GM20431 (cell line): Measurements from ENCODE around the gene EVX2.

Experiments used
- in situ Hi-C: fragments of 300-500 bp; cut with MseI, MboI; formaldehyde crosslinking; loops from one replicate; pipeline ENCODE4 v1.15.0; 2020; ENCODE audit warnings: low sequenced_read_pairs; ENCODE audit not compliant: unreplicated experiment

Gene EVX2

GRCh38 chr2:176123411-176124109, 39.8 kb upstream of the EVX2 start:
- in situ Hi-C loops = loop anchor here (10.0 kb wide), 1 partner anchor 521 kb away; no protein-coding TSS in a partner anchor

GRCh38 chr2:176122683-176123410, 39.1 kb upstream of the EVX2 start, which contains the start of gene HOXD9:
Gene HOXD9 (plus strand): TSS chr2:176122719. CDS start chr2:176122769, 50 bp downstream.
- in situ Hi-C loops = loop anchor here (10.0 kb wide), 1 partner anchor 522 kb away; no protein-coding TSS in a partner anchor

DNA sequence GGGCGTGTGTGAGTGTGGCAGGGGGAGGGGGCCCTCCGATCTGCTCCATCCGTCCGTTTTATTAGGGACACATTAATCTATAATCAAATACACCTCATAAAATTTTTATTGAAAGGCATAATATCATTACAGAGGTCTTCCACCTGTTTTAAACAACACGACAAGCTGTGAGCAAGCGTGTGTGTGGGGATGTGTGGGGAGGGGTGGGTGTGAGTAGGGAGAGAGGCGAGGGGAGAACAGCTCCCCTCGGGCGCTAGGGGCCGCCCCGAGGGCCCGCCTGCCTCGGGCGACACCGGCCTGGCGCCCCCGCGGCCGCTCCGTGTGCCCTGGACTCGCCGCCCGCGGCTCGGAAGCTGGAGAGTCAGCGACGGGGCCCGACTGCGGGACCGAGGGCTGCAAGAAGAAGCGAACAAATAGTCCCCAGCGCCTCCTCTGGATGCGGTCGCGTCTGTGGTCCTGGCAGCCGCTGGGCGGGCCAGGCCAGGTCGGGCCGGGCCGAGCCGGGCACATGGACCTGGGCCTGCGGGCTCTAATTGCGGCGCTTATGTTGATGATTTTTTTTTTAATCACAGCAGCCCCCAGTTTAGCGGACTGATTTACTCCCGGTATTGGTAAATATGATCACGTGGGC, 38.4 kb upstream of the EVX2 start:
- in situ Hi-C loops = loop anchor here (10.0 kb wide), 1 partner anchor 523 kb away; no protein-coding TSS in a partner anchor

GRCh38 chr2:176121190-176122051, 37.7 kb upstream of the EVX2 start:
- in situ Hi-C loops = loop anchor here (10.0 kb wide), 1 partner anchor 523 kb away; no protein-coding TSS in a partner anchor

DNA sequence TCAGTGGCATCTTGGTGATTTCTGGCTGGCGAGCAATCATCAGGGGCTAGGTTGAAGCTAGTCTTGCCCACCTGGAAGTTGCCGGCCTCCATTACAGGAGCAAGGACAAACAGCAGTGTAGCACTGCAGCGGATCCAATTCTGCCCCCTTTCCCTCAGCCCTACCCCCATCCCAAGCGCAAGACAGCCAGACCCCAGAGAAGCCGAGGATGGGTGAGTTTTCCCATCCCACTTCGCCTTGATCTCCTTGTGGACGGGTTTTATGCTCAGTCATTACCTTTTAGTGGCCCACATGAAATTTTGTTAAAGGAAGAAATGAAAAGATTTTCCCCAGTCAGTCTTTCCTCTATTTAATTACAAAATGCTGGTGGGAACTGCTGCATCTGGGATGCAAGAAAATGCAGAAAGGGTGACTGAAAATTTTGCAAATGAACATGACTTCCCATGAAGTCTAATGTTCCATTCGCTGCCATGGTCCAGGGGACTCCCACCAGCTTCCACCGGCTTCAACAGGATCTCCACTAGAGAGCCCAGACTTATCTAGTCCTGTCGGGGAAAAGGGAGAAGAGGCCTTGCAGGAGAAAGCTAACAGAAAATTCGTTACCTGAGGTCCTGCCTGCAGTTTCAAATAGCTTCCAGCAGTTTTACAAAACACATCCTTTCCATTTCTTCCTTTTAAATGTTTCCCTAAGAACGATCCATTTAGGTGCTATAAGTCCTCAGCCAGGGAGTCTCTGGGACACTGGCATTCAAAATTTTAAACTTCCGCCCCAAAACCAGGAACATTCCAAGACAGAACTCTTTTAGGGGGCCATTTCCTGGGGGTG, 36.8 kb upstream of the EVX2 start:
- in situ Hi-C loops = loop anchor here (10.0 kb wide), 1 partner anchor 524 kb away; no protein-coding TSS in a partner anchor

GRCh38 chr2:176118601-176119339, 35.0 kb upstream of the EVX2 start:
- in situ Hi-C loops = no loop called here

GRCh38 chr2:176117823-176118371, 34.1 kb upstream of the EVX2 start:
- in situ Hi-C loops = no loop called here

DNA sequence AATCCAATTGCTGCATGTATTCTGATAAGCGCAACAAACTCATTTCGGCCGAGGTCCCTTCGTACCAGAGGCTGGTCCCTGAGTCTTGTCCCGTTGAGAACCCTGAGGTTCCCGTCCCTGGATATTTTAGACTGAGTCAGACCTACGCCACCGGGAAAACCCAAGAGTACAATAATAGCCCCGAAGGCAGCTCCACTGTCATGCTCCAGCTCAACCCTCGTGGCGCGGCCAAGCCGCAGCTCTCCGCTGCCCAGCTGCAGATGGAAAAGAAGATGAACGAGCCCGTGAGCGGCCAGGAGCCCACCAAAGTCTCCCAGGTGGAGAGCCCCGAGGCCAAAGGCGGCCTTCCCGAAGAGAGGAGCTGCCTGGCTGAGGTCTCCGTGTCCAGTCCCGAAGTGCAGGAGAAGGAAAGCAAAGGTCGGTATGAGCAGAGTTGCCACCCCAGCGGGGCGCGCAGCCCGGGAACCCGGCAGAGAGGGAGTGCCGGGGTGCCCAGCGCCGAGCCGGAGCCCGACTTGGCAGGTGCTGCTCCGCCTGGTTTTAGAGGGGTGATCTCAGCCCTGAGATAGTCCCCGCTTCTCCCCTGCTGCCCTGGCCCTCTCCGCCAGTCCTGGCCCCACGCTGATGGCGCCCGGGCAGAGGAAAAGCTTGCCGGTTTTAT, 33.5 kb upstream of the EVX2 start:
- in situ Hi-C loops = no loop called here

- in situ Hi-C loops = no loop called here
These were observed 32.4 kb upstream of the EVX2 start, which contains the start of gene HOXD10 for GRCh38 chr2:176115883-176116813. Gene HOXD10 (plus strand): TSS chr2:176116778. CDS start chr2:176116834, 56 bp downstream.

DNA sequence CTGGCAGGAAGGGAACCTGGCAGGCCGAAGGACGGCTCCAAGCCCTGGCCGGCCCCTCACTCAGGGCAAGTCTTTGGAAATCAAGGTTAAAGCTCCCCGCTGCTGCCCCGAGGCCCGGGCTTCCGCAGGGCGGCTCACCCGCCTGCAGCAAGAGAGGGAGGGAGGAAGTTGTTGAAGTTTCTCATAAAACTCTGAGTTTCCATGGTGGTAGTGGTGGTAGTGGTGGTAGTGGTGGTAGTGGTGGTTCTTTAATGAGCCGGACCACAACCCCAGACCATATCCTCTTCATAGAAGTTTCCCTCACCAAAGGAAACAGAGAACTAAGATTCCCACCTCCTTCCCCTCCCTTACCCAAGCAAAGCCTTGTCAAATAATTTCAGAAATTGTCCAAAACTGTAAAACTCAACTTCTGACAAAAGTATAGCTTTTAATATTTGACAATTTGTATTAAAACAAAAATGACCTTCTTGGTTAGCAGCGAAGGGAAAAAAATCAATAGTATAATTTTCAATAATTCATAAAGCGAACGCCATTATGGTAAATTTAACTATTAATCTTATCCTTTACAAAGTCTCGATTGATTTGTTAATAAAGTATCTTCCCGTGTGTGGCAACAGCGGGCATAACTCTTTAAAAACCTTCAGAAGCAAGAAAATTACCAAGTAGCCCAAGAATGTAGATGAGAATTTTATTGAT, 31.3 kb upstream of the EVX2 start:
- in situ Hi-C loops = no loop called here

GRCh38 chr2:176114120-176114929, 30.6 kb upstream of the EVX2 start:
- in situ Hi-C loops = no loop called here

- in situ Hi-C loops = no loop called here
These were observed 28.9 kb upstream of the EVX2 start for GRCh38 chr2:176112375-176113302.

GRCh38 chr2:176111846-176112374, 28.1 kb upstream of the EVX2 start:
- in situ Hi-C loops = no loop called here

DNA sequence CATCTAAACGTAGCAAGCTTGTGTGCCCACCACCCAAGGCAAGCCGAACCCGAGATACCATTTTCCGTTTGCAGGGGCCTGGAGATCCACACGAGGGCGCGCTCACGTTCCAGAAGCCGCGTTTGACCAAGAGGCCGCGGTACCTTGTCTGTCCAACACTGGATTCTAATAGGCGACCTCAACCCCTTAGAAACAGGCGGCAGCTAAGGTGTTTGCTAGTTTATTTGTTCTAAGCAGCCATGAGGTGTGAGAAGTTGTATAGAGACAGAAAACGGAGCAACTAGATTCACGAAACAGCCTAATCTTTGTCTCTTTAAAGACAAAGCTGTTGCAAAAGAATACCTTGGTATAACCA, 27.5 kb upstream of the EVX2 start:
- in situ Hi-C loops = no loop called here
